SK-N-SH treated with all-trans-retinoic acid at 6 μM for 48 hours (cell line): ENCODE data around the gene RGS6.

Experiments
- ATAC-seq: fragments of 200-7000 bp; cut with Tn5 transposase; 3 replicates; pipeline ENCODE4 v1.9.1; 2020; ENCODE audit warnings: mild to moderate bottlenecking, moderate library complexity
- ARNTL ChIP-seq: fragments of 450-650 bp; formaldehyde crosslinking; IDR thresholded peaks from 2 replicates; pipeline ENCODE4 v1.5.0; 2020; ENCODE audit warnings: low read depth, mild to moderate bottlenecking, moderate library complexity, borderline replicate concordance
- BACH2 ChIP-seq: fragments of 250-450 bp; sonication (Bioruptor Pico); IDR thresholded peaks from 2 replicates; pipeline ENCODE4 v1.9.0; 2021; ENCODE audit warnings: mild to moderate bottlenecking, borderline replicate concordance
- CSDC2 ChIP-seq: fragments of 250-450 bp; sonication (Bioruptor Pico); IDR thresholded peaks from 2 replicates; pipeline ENCODE4 v1.5.0; 2020; ENCODE audit warnings: mild to moderate bottlenecking, moderate library complexity
- CSRNP3 ChIP-seq: fragments of 250-450 bp; sonication (Bioruptor Pico); IDR thresholded peaks from 2 replicates; pipeline ENCODE4 v1.5.1; 2021; ENCODE audit warnings: mild to moderate bottlenecking, moderate library complexity
- ESRRG ChIP-seq: fragments of 250-450 bp; sonication (Bioruptor Pico); IDR thresholded peaks from 2 replicates; pipeline ENCODE4 v1.6.1; 2021; ENCODE audit warnings: mild to moderate bottlenecking
- GLIS3 ChIP-seq: fragments of 250-450 bp; sonication (Bioruptor Pico); IDR thresholded peaks from 2 replicates; pipeline ENCODE4 v1.5.0; 2020; ENCODE audit warnings: mild to moderate bottlenecking, moderate library complexity
- OSR1 ChIP-seq: fragments of 250-450 bp; sonication (Bioruptor Pico); IDR thresholded peaks from 2 replicates; pipeline ENCODE4 v1.8.0; 2022; ENCODE audit warnings: moderate library complexity, mild to moderate bottlenecking, inconsistent platforms
- POU6F1 ChIP-seq: fragments of 250-450 bp; sonication (Bioruptor Pico); IDR thresholded peaks from 2 replicates; pipeline ENCODE4 v1.8.0; 2021; ENCODE audit warnings: low read depth, mild to moderate bottlenecking, moderate library complexity, borderline replicate concordance
- PPARA ChIP-seq: fragments of 250-450 bp; sonication (Bioruptor Pico); IDR thresholded peaks from 2 replicates; pipeline ENCODE4 v1.5.0; 2020; ENCODE audit warnings: mild to moderate bottlenecking, borderline replicate concordance
- RARB ChIP-seq: fragments of 250-450 bp; sonication (Bioruptor Pico); IDR thresholded peaks from 2 replicates; pipeline ENCODE4 v1.8.0; 2021; ENCODE audit warnings: mild to moderate bottlenecking, moderate library complexity
- TOX ChIP-seq: fragments of 250-450 bp; sonication (Bioruptor Pico); IDR thresholded peaks from 2 replicates; pipeline ENCODE4 v1.8.0; 2021; ENCODE audit warnings: mild to moderate bottlenecking, moderate library complexity, borderline replicate concordance
- TSHZ2 ChIP-seq: fragments of 250-450 bp; sonication (Bioruptor Pico); IDR thresholded peaks from 2 replicates; pipeline ENCODE4 v1.5.0; 2020; ENCODE audit warnings: mild to moderate bottlenecking, moderate library complexity
- ZC3H10 ChIP-seq: fragments of 250-450 bp; sonication (Bioruptor Pico); IDR thresholded peaks from 2 replicates; pipeline ENCODE4 v1.5.1; 2021; ENCODE audit warnings: mild to moderate bottlenecking, moderate library complexity
- ZFP3 ChIP-seq: fragments of 250-450 bp; sonication (Bioruptor Pico); IDR thresholded peaks from 2 replicates; pipeline ENCODE4 v1.5.0; 2020; ENCODE audit warnings: mild to moderate bottlenecking, moderate library complexity
- ZFP30 ChIP-seq: fragments of 450-650 bp; formaldehyde crosslinking; IDR thresholded peaks from 2 replicates; pipeline ENCODE4 v1.5.0; 2022; ENCODE audit warnings: mild to moderate bottlenecking, moderate library complexity
- ZNF565 ChIP-seq: fragments of 450-650 bp; formaldehyde crosslinking; conservative IDR thresholded peaks from 2 replicates; pipeline ENCODE4 v1.5.0; 2020; ENCODE audit warnings: low read depth, mild to moderate bottlenecking, moderate library complexity
- ZNF70 ChIP-seq: fragments of 450-650 bp; formaldehyde crosslinking; IDR thresholded peaks from 2 replicates; pipeline ENCODE4 v1.5.0; 2020; ENCODE audit warnings: mild to moderate bottlenecking, moderate library complexity
- ZNF8 ChIP-seq: fragments of 450-650 bp; formaldehyde crosslinking; IDR thresholded peaks from 2 replicates; pipeline ENCODE4 v1.5.0; 2020; ENCODE audit warnings: mild to moderate bottlenecking, moderate library complexity

RGS6 gene

GRCh38 chr14:72512281-72512680 is 580.1 kb downstream of the RGS6 start (continued):
- TF ChIP-seq ZNF70 (CRISPR knock-in tag) (no peak), CSRNP3 (no peak), TSHZ2 (CRISPR knock-in tag) (no peak)
- TF ChIP-seq, all 23 proteins: peak for 0

DNA sequence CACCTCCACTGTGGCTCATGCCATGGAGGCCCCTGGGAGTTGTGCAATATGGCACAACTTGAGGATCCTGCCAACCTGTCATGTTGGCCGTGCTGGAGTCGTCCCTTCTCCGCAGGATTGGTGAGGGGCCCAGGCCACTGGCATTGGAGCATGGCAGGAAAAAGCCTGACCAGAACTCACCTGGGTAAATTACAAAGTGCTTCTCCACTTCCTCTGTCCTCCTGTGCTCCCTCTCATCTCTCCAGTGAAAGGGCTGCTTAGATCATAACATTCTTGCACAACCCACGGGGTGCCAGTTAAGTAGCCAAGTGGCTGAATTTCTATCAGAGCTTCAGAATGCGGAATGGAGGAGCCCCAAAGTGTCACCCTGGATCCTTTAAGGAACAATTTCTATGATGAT is 580.7 kb downstream of the RGS6 start:
- TF ChIP-seq GLIS3 (CRISPR knock-in tag) (no peak), BACH2 (no peak), ZNF8 (CRISPR knock-in tag) (no peak), CSDC2 (CRISPR knock-in tag) (no peak), PPARA (CRISPR knock-in tag) (no peak)
- ATAC-seq, result no peak

DNA sequence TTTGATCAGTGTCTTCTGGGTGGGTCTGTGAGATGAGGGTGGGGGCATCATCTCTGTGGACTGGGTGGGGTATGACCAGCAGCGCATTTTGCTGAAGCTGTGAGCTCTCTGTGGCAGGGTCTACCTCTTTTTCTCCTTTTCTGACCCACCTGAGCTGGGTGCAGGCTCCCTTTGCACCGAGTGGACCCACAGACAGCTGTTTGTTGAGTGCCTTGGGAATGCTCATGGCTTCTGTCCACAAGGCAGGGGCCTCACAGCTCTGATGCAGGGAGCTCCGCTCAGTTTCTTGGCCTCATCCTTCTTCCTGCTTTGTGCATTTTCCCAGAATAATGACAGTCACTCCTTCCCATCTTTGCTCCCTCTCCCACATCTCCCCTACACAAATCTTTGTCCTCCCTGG is 581.1 kb downstream of the RGS6 start:
- ATAC-seq, result no peak
- TF ChIP-seq ZFP30, result no peak
- TF ChIP-seq ZNF8 (CRISPR knock-in tag), result no peak
- no peak for TF ChIP-seq ZNF565
- TF ChIP-seq ARNTL (CRISPR knock-in tag), result no peak
- TF ChIP-seq PPARA (CRISPR knock-in tag), result no peak
- no peak for TF ChIP-seq OSR1 (CRISPR knock-in tag)
- no peak for TF ChIP-seq ZC3H10 (CRISPR knock-in tag)
- no peak for TF ChIP-seq ZFP3
- TF ChIP-seq RARB, result no peak

- ATAC-seq, result peak; percentile 78
Measured at GRCh38 chr14:72513965-72514659, 581.9 kb downstream of the RGS6 start.

More at GRCh38 chr14:72513965-72514659, 581.9 kb downstream of the RGS6 start:
- TF ChIP-seq TSHZ2 (CRISPR knock-in tag) (no peak), ARNTL (CRISPR knock-in tag) (no peak), ESRRG (CRISPR knock-in tag) (no peak), ZNF8 (CRISPR knock-in tag) (no peak), ZFP30 (no peak), GLIS3 (CRISPR knock-in tag) (no peak), PPARA (CRISPR knock-in tag) (no peak), ZC3H10 (CRISPR knock-in tag) (no peak), RARB (no peak), POU6F1 (CRISPR knock-in tag) (no peak), BACH2 (no peak), TOX (no peak)
- TF ChIP-seq, all 23 proteins: peak for 0
